ENCODE measurements around the gene RASA4.
"Not testable (repeated sequence)": the region's sequence is repeated elsewhere in the genome, so short reads cannot be mapped to it uniquely, and the experiment has no call there.

RASA4 gene

DNA sequence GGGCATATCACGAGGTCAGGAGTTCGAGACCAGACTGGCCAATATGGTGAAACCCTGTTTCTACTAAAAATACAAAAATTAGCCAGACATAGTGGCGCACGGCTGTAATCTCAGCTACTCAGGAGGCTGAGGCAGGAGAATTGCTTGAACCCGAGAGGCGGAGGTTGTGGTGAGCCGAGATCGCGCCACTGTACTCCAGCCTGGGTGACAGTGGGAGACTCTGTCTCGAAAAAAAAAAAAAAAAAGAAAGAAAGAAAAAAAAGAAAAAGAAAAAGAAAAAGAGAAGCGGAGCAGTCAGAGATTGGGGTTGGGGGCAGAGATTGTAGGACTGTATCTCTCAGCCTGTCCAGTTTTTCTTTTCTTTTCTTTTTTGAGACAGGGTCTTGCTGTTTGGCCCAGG, 73.8 kb downstream of the RASA4 start:
- FAIRE-seq = not testable (repeated sequence)

DNA sequence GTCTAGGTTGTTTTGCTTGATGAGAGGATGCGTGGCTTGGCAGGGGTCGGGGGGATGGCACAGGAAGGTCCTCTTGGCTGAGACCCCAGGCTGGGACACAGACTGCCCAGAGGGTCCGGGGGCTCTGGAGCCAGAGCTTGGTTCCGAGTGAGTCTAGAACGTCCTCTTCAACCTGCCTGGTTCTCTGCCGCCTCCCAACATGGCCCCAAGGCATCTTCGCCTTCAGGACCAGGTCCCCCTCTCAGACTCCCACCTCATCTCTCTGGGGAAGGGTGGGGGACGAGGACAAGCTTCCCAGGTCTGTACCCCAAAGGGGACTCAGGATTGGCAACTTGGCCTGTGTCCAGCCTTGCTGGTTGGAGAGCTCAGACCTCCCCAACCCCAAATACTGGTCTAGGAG, 74.5 kb downstream of the RASA4 start:
- not testable (repeated sequence) for FAIRE-seq

DNA sequence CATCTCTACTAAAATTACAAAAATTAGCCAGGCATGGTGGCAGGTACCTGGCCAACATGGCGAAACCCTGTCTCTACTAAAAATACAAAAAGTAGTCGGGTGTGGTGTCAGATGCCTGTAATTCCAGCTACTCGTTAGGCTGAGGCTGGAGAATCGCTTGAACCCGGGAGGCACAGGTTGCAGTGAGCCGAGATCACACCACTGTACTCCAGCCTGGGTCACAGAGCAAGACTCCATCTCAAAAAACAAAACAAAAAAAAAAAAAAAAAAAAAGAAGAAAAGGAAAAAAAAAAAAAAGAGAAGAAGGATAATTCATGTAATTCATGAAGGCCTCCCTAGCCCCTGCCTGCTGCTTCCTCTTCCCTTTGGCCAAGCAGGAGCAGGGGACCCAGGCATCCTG, 76.0 kb downstream of the RASA4 start:
- FAIRE-seq = not testable (repeated sequence)

GRCh38 chr7:102535062-102535615, 81.4 kb downstream of the RASA4 start:
- FAIRE-seq = not testable (repeated sequence)

DNA sequence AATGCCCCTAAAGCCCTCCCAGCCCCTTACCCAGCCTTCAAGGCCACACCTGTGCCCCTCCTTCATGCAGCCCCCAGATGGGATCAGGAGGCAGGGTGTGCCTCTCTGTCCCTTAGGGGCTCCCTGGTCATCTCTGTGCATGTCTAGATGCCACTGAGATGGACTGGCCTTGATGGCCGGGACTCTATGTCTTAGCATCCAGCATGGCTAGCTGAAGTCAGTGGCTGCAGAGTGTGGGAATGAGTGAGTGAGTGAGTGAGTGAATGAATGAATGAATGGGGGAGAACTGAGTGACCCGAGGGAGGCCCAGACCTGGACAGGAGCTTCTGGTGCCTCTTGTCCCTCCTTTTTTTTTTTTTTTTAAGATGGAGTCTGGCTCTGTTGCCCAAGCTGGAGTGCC, 84.4 kb downstream of the RASA4 start:
- FAIRE-seq = not testable (repeated sequence)

DNA sequence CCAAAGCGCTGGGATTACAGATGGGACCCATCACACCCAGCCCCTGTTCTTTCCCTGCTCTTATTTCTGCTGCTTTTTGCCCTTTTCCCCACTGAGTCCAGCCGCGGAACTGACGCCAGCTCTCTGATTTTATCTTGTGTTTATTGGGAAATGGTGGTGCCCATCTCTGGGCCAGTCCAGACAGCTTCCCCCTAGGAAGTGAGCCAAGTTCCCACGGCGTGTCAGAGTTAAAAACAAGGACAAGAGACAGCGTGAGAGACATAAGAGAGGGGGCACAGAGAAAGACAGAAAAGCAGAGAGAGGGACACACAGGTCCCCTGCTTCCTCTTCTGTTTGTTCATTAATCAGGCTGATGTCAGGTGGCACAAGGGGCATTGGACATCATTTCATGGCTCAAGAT, 85.0 kb downstream of the RASA4 start:
- not testable (repeated sequence) for FAIRE-seq

DNA sequence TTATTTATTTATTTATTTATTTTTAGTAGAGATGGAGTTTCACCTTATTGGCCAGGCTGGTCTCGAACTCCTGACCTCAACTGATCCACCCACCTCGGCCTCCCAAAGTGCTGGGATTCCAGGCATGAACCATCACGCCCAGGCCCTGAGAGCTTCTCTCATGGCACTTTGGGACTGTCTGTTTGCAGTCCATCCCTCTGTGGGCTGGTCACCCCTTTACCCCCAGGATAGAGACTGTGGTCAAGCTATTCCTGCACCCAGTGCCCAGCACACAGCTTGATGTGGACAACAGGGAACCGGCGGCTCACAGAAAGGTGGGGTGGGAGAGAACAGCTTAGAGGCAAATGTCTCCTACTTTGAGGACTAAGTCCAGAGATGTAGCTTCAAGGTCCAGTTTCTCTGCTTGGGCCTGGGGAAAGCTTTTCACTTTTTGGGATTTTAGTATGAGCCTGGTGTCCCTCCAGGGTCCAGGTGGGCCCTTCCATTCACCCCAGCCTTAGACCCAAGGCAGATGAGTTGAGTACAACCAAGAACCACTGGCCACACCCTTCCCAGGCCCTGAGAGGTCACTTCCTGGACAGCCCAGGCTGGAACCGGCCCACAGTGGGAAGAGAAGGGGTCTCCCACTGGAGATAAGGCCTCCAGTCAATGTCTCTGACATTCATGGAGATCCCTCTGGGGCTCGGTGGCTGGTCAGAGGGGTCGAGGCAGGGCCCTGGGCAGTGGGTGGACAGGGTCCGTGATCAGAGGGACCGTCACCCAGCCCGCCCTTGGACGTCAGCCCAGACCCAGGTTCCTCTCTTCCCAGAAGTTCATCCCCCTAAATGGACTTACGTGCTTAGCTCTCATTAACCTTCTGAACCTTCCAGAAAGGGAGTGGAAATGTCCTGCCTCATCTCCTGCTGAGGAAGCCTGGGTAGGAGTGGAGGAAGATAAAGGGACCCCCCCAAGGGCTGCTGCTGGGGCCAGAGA, 88.4 kb downstream of the RASA4 start:
- not testable (repeated sequence) for FAIRE-seq

DNA sequence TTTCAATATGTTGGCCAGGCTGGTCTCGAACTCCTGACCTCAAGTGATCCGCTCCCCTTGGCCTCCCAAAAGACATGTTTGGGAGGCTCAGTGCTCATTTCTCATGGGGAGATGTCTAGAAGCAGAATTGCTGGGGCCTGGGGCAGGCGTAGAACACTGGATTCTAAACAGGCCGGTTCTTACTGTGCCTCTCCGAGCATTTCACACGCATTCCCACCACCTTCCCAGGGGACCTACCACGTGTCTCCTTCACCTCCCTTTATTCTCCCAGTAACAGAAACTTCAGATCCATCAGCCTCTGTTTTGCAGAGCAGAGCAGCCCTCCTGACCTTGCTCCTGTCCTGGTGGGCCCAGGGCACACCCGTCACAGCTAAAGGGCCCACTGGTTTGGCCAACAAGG, 89.4 kb downstream of the RASA4 start:
- not testable (repeated sequence) for FAIRE-seq

DNA sequence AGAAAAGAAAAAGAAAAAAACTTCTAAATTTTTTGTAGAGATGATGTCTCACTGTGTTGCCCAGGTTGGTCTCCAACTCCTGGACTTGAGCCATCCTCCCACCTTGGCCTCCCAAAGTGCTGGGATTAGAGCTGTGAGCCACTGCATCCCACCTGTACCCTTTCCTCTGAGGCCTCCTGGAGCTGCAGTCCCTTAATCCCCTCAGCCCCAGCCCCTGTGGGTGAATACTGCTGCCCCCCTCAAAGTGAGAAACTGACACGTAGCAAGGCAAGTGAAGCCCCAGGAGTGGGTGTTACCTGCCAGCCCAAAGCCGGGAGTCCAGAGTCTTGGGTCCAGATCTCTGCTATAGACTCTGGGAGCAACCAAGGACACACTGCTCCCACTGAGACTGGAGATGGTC, 91.8 kb downstream of the RASA4 start:
- FAIRE-seq = not testable (repeated sequence)
